ENCODE data around the gene MORN4. TPM values are rescaled to one million over a fixed set of nuclear protein-coding genes. Genes with fewer than 3 reads are reported as not detected.

Gene MORN4
- total RNA-seq, 6 experiments from 2014 or later = 0.69 to 3.9 (median 1.6) TPM

DNA sequence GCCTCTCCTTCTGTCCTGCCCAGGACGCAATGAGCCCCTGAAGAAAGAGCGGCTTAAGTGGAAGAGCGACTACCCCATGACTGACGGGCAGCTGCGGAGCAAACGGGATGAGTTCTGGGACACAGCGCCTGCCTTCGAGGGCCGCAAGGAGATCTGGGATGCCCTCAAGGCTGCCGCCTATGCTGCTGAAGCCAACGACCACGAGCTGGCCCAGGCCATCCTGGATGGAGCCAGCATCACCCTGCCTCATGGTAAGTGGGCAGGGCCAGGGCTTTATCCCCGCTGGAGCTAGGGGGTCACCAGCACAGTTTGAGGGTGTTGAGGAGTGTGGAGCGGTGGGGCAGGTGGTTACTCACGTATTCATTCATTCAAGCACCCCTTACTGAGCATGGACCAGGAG, 65.4 kb downstream of the MORN4 start:
- ATAC-seq (no peak), DNase-seq (no peak)
- Histone ChIP-seq H3K4me1 (peaks cover 0 to 8% (median 3%) of the 10 kb centered on the region in 4 donors), H3K9me3 (no peaks in the 10 kb centered on the region), H3K27ac (no peak overlapping the region), H3K4me3 (no peak overlapping the region), H3K36me3 (peaks cover 0 to 14% (median 0%) of the 10 kb centered on the region in 4 donors), H3K27me3 (no peaks in the 10 kb centered on the region)
- TF ChIP-seq, protein P1, sequence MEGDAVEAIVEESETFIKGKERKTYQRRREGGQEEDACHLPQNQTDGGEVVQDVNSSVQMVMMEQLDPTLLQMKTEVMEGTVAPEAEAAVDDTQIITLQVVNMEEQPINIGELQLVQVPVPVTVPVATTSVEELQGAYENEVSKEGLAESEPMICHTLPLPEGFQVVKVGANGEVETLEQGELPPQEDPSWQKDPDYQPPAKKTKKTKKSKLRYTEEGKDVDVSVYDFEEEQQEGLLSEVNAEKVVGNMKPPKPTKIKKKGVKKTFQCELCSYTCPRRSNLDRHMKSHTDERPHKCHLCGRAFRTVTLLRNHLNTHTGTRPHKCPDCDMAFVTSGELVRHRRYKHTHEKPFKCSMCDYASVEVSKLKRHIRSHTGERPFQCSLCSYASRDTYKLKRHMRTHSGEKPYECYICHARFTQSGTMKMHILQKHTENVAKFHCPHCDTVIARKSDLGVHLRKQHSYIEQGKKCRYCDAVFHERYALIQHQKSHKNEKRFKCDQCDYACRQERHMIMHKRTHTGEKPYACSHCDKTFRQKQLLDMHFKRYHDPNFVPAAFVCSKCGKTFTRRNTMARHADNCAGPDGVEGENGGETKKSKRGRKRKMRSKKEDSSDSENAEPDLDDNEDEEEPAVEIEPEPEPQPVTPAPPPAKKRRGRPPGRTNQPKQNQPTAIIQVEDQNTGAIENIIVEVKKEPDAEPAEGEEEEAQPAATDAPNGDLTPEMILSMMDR (IDR thresholded peaks at IDR 0.05) = no peak
- TF ChIP-seq POLR2A (IDR thresholded peaks at IDR 0.05) = no peak
- WGBS (ENCODE audit: insufficient coverage, low coverage, low lambda C conversion rate, missing lambda C conversion rate) = 94% methylated on average over 8 of the region's 15 CpGs
- intact Hi-C loops (cut with DNase I) = no loop called here

DNA sequence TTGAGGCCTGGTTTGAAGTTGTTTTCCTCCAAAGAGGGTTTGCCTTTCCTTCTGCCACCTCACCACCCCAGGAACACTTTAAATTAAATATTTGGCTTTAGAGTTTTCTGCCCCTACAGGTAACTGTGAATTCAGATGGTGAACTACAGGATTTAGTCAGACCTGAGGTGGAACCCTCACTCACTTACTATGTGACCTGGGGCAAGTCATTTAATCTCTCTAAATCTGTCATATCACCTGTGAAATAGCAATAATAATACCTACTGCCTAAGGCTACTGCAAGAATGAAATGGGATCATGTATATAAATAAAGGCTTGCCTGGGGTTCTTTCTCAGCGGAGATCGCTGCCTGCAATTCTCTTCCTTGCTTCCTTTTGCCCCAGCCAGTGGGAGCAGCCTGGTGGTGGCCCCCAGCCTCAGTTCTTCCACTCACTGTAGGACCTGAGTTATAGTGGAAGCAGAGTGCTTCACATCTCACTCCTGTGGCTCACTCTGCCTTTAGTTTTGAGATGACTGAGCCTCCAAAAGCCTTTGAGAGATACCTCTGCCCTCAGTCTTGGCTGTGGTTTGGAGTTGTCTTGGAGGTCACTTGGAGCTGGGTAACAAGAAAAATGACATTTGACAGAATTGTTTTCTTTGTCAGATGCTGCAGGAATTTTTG, 66.8 kb downstream of the MORN4 start:
- Histone ChIP-seq H3K9me3 (no peaks in the 10 kb centered on the region), H3K27me3 (no peaks in the 10 kb centered on the region), H3K4me1 (no peaks in the 10 kb centered on the region), H3K27ac (no peak overlapping the region), H3K4me3 (no peak overlapping the region), H3K36me3 (peaks cover 0 to 14% (median 0%) of the 10 kb centered on the region in 4 donors)
- DNase-seq (no peak), ATAC-seq (no peak)
- intact Hi-C loops (cut with DNase I) = no loop called here
- 83% methylated on average over 2 of the region's 2 CpGs for WGBS (ENCODE audit: insufficient coverage, low coverage, low lambda C conversion rate, missing lambda C conversion rate)
- no peak for TF ChIP-seq POLR2A (IDR thresholded peaks at IDR 0.05)
- TF ChIP-seq, protein P1 (IDR thresholded peaks at IDR 0.05) = no peak

DNA sequence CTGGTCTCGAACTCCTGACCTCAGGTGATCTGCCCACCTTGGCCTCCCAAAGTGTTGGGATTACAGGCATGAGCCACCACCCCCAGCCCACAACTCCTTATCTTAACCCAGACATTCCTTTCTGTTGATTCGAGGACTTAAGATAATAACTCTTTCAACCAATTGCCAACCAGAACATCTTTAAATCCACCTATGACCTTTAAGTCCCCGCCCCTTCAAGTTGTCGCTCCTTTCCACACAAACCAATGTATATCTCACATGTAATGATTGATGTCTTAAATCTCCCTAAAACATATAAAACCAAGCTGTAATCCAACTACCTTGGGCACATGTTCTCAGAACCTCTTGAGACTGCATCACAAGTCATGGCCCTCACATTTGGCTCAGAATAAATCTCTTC, 68.5 kb downstream of the MORN4 start:
- ATAC-seq (no peak), DNase-seq (no peak)
- Histone ChIP-seq H3K4me1 (no peaks in the 10 kb centered on the region), H3K4me3 (no peak overlapping the region), H3K27ac (no peak overlapping the region), H3K9me3 (no peaks in the 10 kb centered on the region), H3K36me3 (peaks cover 0 to 7% (median 0%) of the 10 kb centered on the region in 4 donors), H3K27me3 (no peaks in the 10 kb centered on the region)
- 87% methylated on average over 3 of the region's 4 CpGs for WGBS (ENCODE audit: insufficient coverage, low coverage, low lambda C conversion rate, missing lambda C conversion rate)
- intact Hi-C loops (cut with DNase I) = no loop called here
- TF ChIP-seq, protein P1 (IDR thresholded peaks at IDR 0.05) = no peak
- TF ChIP-seq POLR2A (IDR thresholded peaks at IDR 0.05) = no peak

Other genes with a start within 250 kb of the MORN4 start
- 10 to 100 TPM in 3 of 6 experiments, 1 to 10 TPM in 3; 6.7 to 23.2 (median 10.2) TPM for gene RRP12, start 232.2 kb downstream of the MORN4 start, total RNA-seq
- gene PGAM1, start 207.3 kb downstream of the MORN4 start, total RNA-seq = 100 to 1,000 TPM; 100 to 228 (median 162) TPM
- gene EXOSC1, start 187.5 kb downstream of the MORN4 start, total RNA-seq = 10 to 100 TPM in 5 of 6 experiments, 1 to 10 TPM in 1; 9.2 to 19.1 (median 11.8) TPM
- gene ZDHHC16, start 187.3 kb downstream of the MORN4 start, total RNA-seq = 10 to 100 TPM; 15.8 to 27.0 (median 22.8) TPM
- 10 to 100 TPM; 18.7 to 40.7 (median 20.3) TPM for gene MMS19, start 135.1 kb downstream of the MORN4 start, total RNA-seq
- 1 to 10 TPM; 5.4 to 8.8 (median 7.0) TPM for gene UBTD1, start 134.6 kb downstream of the MORN4 start, total RNA-seq
- under 1 TPM in 4 of 6 experiments, not detected in 2; 0.28 to 0.81 (median 0.50) TPM for gene ANKRD2, start 60.7 kb downstream of the MORN4 start, total RNA-seq
- gene HOGA1, start 49.1 kb downstream of the MORN4 start, total RNA-seq = 10 to 100 TPM; 16.8 to 92.9 (median 36.5) TPM
- gene C10orf62, start 43.8 kb downstream of the MORN4 start, total RNA-seq = 1 to 10 TPM in 5 of 6 experiments, not detected in 1; 1.2 to 4.1 (median 2.2) TPM
- 10 to 100 TPM in 3 of 6 experiments, 1 to 10 TPM in 3; 6.2 to 18.1 (median 11.4) TPM for gene PI4K2A, start 7.2 kb upstream of the MORN4 start, total RNA-seq
- gene AVPI1, start 53.7 kb upstream of the MORN4 start, total RNA-seq = 10 to 100 TPM; 10.3 to 27.0 (median 20.2) TPM
- gene MARVELD1, start 80.2 kb upstream of the MORN4 start, total RNA-seq = 1 to 10 TPM; 1.5 to 3.1 (median 2.3) TPM
- gene ZFYVE27, start 103.6 kb upstream of the MORN4 start, total RNA-seq = 10 to 100 TPM in 5 of 6 experiments, 1 to 10 TPM in 1; 9.2 to 19.3 (median 12.6) TPM
- 1 to 10 TPM; 1.6 to 6.6 (median 4.5) TPM for gene SFRP5, start 138.5 kb upstream of the MORN4 start, total RNA-seq
- gene GOLGA7B, start 216.3 kb upstream of the MORN4 start, total RNA-seq = under 1 TPM; 0.06 to 0.28 (median 0.14) TPM